Testis (tissue), 2 donors: ENCODE results near the gene HSPB2.

Experiments
- CTCF ChIP-seq, 3 experiments: fragments of 450-650 bp in 2 of 3; fragments of 200-600 bp in 1 of 3; sonication (generic) in 1 of 3; IDR thresholded peaks; one replicate each; pipeline ENCODE4 v1.5.1; 2016 to 2019; ENCODE audit warnings: antibody characterized with exemption in 3 of 3, mild to moderate bottlenecking in 2 of 3, moderate library complexity in 1 of 3
- POLR2A ChIP-seq: fragments of 450-650 bp; IDR thresholded peaks from one replicate; pipeline ENCODE4 v1.6.1; 2017; ENCODE audit warnings: antibody characterized with exemption, mild to moderate bottlenecking, moderate library complexity

GRCh38 chr11:111923951-111924350 is 11.4 kb downstream of the HSPB2 start:
- TF ChIP-seq CTCF (IDR thresholded peaks at IDR 0.05), result no peak
- TF ChIP-seq POLR2A, result no peak
